GM12864 (cell line): ENCODE results near the gene MKLN1.
"Not testable (repeated sequence)": the region's sequence is repeated elsewhere in the genome, so short reads cannot be mapped to it uniquely, and the experiment has no call there.

Experiments
- DNase-seq: peaks from one replicate; pipeline ENCODE4 v3.0.0-alpha.2; 2011; ENCODE audit warnings: low read depth
- H3K4me3 ChIP-seq: 2 replicates; pipeline ENCODE4 v1.5.1; 2011; ENCODE audit warnings: mild to moderate bottlenecking, low read depth, low read length, control low read depth
- CTCF ChIP-seq: IDR thresholded peaks from 2 replicates; pipeline ENCODE4 v1.5.1; 2011; ENCODE audit warnings: low read depth, mild to moderate bottlenecking, moderate library complexity, low read length, control low read depth, inconsistent platforms; ENCODE audit errors: missing control alignments

The MKLN1 gene

DNA sequence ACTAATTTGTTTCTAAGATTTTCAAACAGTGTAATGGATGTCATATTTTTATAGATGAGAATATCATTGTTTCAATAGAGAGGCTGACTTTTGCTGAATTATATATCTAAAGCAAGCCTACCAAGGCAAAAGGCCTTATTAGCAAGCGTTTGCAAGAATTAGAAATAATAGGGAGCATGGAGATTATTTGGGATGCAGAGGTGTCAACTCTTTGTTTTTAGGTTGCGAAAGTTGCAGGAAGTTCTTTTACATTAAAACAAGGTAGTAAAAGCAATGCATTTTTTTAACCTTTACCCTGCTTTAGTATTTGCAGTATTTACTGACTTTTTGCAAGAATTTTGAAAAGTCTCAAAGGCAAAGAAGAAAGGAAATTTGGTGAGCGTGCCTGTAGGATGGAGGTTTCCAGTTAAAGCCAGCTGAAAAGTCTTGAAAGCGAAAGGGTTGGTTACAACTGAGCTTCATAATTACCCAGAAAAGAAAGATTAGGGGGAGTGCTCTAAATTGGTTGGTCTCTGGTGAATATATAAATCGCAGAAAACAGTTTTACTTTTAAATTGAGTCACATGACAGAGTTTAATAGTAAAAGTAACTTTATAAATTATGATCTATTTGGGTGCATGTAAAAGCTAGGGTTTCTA, 81.6 kb downstream of the MKLN1 start:
- no peak overlapping the region for H3K4me3 ChIP-seq
- DNase-seq: no peak
- TF ChIP-seq CTCF: no peak

GRCh38 chr7:131412031-131412430, 84.4 kb downstream of the MKLN1 start:
- no peak for TF ChIP-seq CTCF
- no peak for DNase-seq
- no peak overlapping the region for H3K4me3 ChIP-seq

DNA sequence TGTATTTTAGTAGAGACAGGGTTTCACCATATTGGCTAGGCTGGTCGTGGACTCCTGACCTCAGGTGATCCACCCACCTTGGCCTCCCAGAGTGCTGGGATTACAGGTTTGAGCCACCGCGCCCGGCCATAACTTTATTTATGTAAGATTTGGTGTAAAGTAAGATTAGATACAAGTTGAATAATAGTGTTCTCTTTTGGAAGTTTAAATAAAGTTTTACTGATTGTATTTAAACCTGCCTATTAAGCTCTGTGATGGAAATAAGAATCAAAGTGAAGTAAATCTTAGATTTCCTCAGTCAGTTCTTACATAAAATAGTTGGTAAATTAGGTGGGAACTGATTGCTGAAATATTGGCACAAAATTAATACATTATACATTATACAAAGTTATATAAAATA, 86.0 kb downstream of the MKLN1 start:
- DNase-seq: no peak
- no peak for TF ChIP-seq CTCF
- no peak overlapping the region for H3K4me3 ChIP-seq

DNA sequence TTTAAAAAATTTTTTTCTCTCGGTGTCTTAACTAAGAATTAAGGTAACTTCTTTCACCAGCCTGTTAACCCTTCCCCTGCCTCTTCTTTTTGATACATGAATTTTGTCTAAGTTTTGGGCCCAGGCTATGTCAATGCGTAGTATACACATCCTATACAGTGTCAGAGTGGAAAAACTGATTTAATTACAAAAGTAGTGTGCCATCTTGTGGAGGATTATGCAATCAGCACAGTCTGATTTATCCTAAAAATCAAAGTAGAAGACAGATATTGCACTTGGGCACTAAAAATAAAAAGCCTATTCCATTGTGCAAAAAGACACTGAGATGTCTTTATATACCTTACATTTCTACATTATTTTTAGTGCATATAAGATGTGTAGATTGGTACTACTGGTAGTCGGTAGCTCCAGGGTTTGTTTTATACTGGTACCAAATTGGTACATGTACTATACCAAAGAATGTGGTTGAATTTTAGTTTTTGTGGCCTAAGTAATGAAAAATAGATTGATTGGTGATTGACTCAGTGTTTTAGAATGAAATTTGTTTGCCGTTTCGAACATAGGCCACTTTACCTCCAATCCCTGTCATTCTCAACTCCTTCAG, 96.6 kb downstream of the MKLN1 start:
- DNase-seq: peak; percentile 5
- peak; percentile 44 for TF ChIP-seq CTCF

DNA sequence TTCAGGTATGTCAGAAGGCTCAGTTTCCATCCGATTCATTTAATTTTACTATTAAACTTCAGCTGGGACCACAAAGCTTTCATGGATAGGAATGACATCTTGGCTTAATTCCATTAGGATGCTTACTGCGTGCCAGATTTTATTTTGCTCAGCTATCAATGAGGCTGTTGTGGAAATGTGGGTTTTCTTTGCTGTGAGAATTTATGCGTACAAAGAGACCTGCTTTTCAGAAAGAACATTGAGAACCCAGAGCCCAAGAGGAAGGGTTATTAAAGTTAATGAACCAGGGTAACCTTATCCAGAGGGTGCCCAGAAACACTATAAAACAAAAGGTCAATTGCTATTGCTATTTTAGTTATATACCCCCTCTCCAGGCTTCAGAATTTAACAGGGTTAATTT, 98.3 kb downstream of the MKLN1 start:
- DNase-seq: no peak
- H3K4me3 ChIP-seq: no peak overlapping the region
- TF ChIP-seq CTCF: no peak

More for the DNA sequence above, 96.6 kb downstream of the MKLN1 start:
- no peak overlapping the region for H3K4me3 ChIP-seq

GRCh38 chr7:131430826-131431225, 103.2 kb downstream of the MKLN1 start:
- DNase-seq, H3K4me3 ChIP-seq: not testable (repeated sequence)

DNA sequence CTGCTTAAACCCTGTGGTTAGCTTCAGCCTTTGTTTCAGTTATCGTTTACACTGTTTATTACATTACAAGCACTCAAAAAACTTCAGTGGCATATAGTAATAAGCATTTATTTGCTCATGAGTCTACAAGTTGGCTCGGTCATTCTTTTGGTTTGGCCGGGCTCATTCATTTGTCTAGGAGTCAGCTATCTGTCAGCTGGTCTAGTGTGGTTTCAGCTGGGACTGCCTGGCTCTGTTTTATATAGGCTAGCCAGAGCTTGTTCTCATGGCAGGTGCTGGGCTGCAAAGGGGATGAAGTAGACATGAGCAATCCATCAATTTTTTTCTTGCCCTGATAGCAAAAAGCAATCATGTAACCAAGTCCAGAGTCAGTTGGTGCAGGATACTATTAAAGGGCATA, 103.6 kb downstream of the MKLN1 start:
- no peak for TF ChIP-seq CTCF
- H3K4me3 ChIP-seq: no peak overlapping the region
- no peak for DNase-seq
